Stomach (tissue), 9 donors: Measurements from ENCODE around the gene OGFOD2. TPM values are rescaled to one million over a fixed set of nuclear protein-coding genes. Genes with fewer than 3 reads are reported as not detected.

Experiments
- DNase-seq, 2 donors: peaks; one replicate each; pipeline versions ENCODE4 v3.0.0 to v3.0.0-alpha.2; 2013 to 2019
- H3K27ac ChIP-seq, 5 donors: fragments of 200-600 bp in 4 of 5; sonication (generic) in 4 of 5; one replicate each; pipeline ENCODE4 v1.5.1; 2013 to 2019; ENCODE audit warnings: mild to moderate bottlenecking in 1 of 5, moderate library complexity in 1 of 5
- H3K27me3 ChIP-seq, 3 donors: fragments of 200-600 bp; sonication (generic); one replicate each; pipeline ENCODE4 v1.5.1; 2017 to 2019; ENCODE audit warnings: mixed run types in 1 of 3
- H3K36me3 ChIP-seq, 4 donors: fragments of 200-600 bp; sonication (generic); 1 replicate in 3 of 4; 2 replicates in 1 of 4; pipeline ENCODE4 v1.5.1; 2016 to 2019
- H3K4me1 ChIP-seq, 4 donors: fragments of 200-600 bp; sonication (generic); one replicate each; pipeline ENCODE4 v1.5.1; 2016 to 2019
- H3K4me3 ChIP-seq, 4 donors: fragments of 200-600 bp; sonication (generic) in 3 of 4; one replicate each; pipeline ENCODE4 v1.5.1; 2016 to 2019; ENCODE audit warnings: mild to moderate bottlenecking in 1 of 4
- H3K9me3 ChIP-seq, 4 donors: fragments of 200-600 bp; sonication (generic); one replicate each; pipeline ENCODE4 v1.5.1; 2016 to 2019
- EP300 ChIP-seq: sonication (generic); formaldehyde crosslinking; IDR thresholded peaks from one replicate; pipeline ENCODE4 v1.6.1; 2017; ENCODE audit warnings: antibody characterized with exemption
- POLR2A ChIP-seq, 4 donors: fragments of 450-650 bp; IDR thresholded peaks; one replicate each; pipeline ENCODE4 v1.6.1; 2016; ENCODE audit warnings: antibody characterized with exemption in 4 of 4, control low read depth in 2 of 4, mild to moderate bottlenecking in 1 of 4, moderate library complexity in 1 of 4
- POLR2AphosphoS5 ChIP-seq, 3 donors: sonication (generic); formaldehyde crosslinking; IDR thresholded peaks; one replicate each; pipeline ENCODE4 v1.6.1; 2016; ENCODE audit warnings: antibody characterized with exemption in 3 of 3
- WGBS, 5 donors: extraction: QIAGEN DNeasy Blood & Tissue Kit in 3 of 5; methylation state at CpG; one replicate each; pipeline versions ENCODE4 v1.1.5 to v1.1.7; 2013 to 2018; 5-methylcytosine and 5-hydroxymethylcytosine counted together
- intact Hi-C: fragments of 100-400 bp; cut with DNase I; formaldehyde crosslinking; loops from one replicate; pipeline ENCODE4 v1.15.1; 2023; ENCODE audit warnings: low total_unique reads
- polyA plus RNA-seq, 3 donors: library from polyadenylated mRNA; stranded (reverse); fragments of 200-250 nt; gene quantifications; one replicate each; pipeline ENCODE4 v1.2.3, GENCODE V29; 2013
- total RNA-seq, 5 donors: library from RNA; depleted of rRNA; stranded (reverse); fragments of >200 nt; gene quantifications; one replicate each; pipeline versions ENCODE4 v1.1.0 to v1.2.3, GENCODE V29; 2014 to 2016
- TF ChIP-seq, protein P1 (sequence below), 7 experiments: fragments of 450-650 bp in 4 of 7; fragments of 200-600 bp in 3 of 7; sonication (generic) in 3 of 7; IDR thresholded peaks; one replicate each; pipeline ENCODE4 v1.5.1; 2016 to 2019; ENCODE audit warnings: antibody characterized with exemption in 7 of 7, control low read depth in 2 of 7, mild to moderate bottlenecking in 1 of 7
- donor health status: healthy with polysubstance abuse.
- donor health status: Bipolar disorder and iron deficiency.
- donor health status: healthy.

Gene OGFOD2
- total and polyA plus RNA-seq, 8 donors: 1.7 to 29.2 (median 13.7) TPM

DNA sequence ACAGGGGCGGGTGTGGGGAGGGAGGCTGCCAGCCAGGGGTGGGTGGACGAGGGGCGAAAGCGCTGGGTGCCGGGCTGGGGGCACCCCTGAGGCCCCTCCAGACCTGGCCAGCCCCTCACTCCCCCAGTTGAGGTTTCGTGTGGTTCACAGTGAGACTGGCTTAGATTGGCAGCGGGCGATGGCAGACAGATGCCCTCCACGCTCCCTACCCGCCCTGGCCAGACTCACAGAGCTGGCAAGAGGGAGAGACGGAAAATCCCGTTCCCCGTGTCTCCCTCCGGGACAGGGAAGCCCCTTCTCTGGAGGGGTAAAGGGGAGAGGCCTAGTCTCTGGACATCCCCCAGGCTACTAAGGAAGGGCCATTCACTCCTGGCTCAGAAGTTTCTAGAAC lies 45.9 kb upstream of the OGFOD2 start:
- Histone ChIP-seq H3K27me3 (no peaks in the 10 kb centered on the region), H3K27ac (no peak overlapping the region), H3K36me3 (peaks cover 0 to 24% (median 10%) of the 10 kb centered on the region in 4 donors), H3K4me1 (no peaks in the 10 kb centered on the region), H3K9me3 (no peaks in the 10 kb centered on the region), H3K4me3 (no peak overlapping the region)
- no peak for TF ChIP-seq EP300
- TF ChIP-seq, protein P1, sequence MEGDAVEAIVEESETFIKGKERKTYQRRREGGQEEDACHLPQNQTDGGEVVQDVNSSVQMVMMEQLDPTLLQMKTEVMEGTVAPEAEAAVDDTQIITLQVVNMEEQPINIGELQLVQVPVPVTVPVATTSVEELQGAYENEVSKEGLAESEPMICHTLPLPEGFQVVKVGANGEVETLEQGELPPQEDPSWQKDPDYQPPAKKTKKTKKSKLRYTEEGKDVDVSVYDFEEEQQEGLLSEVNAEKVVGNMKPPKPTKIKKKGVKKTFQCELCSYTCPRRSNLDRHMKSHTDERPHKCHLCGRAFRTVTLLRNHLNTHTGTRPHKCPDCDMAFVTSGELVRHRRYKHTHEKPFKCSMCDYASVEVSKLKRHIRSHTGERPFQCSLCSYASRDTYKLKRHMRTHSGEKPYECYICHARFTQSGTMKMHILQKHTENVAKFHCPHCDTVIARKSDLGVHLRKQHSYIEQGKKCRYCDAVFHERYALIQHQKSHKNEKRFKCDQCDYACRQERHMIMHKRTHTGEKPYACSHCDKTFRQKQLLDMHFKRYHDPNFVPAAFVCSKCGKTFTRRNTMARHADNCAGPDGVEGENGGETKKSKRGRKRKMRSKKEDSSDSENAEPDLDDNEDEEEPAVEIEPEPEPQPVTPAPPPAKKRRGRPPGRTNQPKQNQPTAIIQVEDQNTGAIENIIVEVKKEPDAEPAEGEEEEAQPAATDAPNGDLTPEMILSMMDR (IDR thresholded peaks at IDR 0.05): no peak
- no peak for TF ChIP-seq POLR2A (IDR thresholded peaks at IDR 0.05)
- no peak for TF ChIP-seq POLR2AphosphoS5 (IDR thresholded peaks at IDR 0.05)
- WGBS, 5 donors: 74 to 93% (median 92%) methylated on average over 10 to 14 of the region's 14 CpGs
- intact Hi-C loops: no loop called here
- DNase-seq: no peak

GRCh38 chr12:122929812-122930211 lies 45.2 kb upstream of the OGFOD2 start:
- TF ChIP-seq POLR2A (IDR thresholded peaks at IDR 0.05): no peak
- 95 to 99% (median 97%) methylated on average over 14 to 23 of the region's 23 CpGs for WGBS, 5 donors
- Histone ChIP-seq H3K9me3 (no peaks in the 10 kb centered on the region), H3K27me3 (no peaks in the 10 kb centered on the region), H3K36me3 (peaks cover 0 to 24% (median 10%) of the 10 kb centered on the region in 4 donors), H3K27ac (no peak overlapping the region), H3K4me3 (no peak overlapping the region), H3K4me1 (no peaks in the 10 kb centered on the region)
- DNase-seq: no peak
- intact Hi-C loops: no loop called here

DNA sequence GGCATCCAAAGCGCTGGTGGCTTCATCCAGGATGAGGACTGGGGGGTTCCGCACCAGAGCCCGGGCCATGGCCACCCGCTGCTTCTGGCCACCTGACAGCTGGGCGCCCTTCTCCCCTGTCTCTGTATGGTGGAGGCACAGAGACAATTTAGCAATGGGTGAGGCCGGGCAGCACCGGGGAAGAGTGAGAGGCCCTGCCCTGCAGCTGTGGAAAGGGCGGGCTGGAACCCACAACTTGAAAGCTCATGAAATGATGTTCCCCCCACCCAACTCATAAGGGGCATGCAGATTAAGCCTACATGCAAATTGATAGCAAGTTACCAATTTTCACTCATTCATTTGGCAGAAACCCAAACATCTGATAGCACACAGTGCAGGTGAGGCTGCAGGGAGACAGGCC lies 42.8 kb upstream of the OGFOD2 start:
- no peak overlapping the region for H3K27ac ChIP-seq
- 91 to 99% (median 95%) methylated on average over 8 of the region's 8 CpGs for WGBS, 5 donors

GRCh38 chr12:122934722-122935121 lies 40.3 kb upstream of the OGFOD2 start:
- H3K36me3 ChIP-seq: peaks cover 0 to 35% (median 15%) of the 10 kb centered on the region in 4 donors
- no peaks in the 10 kb centered on the region for H3K27me3 ChIP-seq
- no peak for DNase-seq
- TF ChIP-seq, protein P1 (IDR thresholded peaks at IDR 0.05): no peak
- no peak for TF ChIP-seq POLR2A (IDR thresholded peaks at IDR 0.05)
- no peak for TF ChIP-seq EP300
- TF ChIP-seq POLR2AphosphoS5 (IDR thresholded peaks at IDR 0.05): no peak
- WGBS, 5 donors: 68 to 79% (median 73%) methylated on average over 3 of the region's 3 CpGs
- intact Hi-C loops: no loop called here
- no peak overlapping the region for H3K27ac ChIP-seq
- no peaks in the 10 kb centered on the region for H3K9me3 ChIP-seq
- H3K4me1 ChIP-seq: no peaks in the 10 kb centered on the region
- H3K4me3 ChIP-seq: no peak overlapping the region

More for the DNA sequence above, 42.8 kb upstream of the OGFOD2 start:
- Histone ChIP-seq H3K9me3 (no peaks in the 10 kb centered on the region), H3K4me3 (no peak overlapping the region), H3K36me3 (peaks cover 0 to 24% (median 15%) of the 10 kb centered on the region in 4 donors), H3K27me3 (no peaks in the 10 kb centered on the region), H3K4me1 (no peaks in the 10 kb centered on the region)
- no peak for DNase-seq
- intact Hi-C loops: no loop called here
- no peak for TF ChIP-seq POLR2A (IDR thresholded peaks at IDR 0.05)
- TF ChIP-seq, protein P1 (IDR thresholded peaks at IDR 0.05): no peak
- no peak for TF ChIP-seq EP300
- no peak for TF ChIP-seq POLR2AphosphoS5 (IDR thresholded peaks at IDR 0.05)

DNA sequence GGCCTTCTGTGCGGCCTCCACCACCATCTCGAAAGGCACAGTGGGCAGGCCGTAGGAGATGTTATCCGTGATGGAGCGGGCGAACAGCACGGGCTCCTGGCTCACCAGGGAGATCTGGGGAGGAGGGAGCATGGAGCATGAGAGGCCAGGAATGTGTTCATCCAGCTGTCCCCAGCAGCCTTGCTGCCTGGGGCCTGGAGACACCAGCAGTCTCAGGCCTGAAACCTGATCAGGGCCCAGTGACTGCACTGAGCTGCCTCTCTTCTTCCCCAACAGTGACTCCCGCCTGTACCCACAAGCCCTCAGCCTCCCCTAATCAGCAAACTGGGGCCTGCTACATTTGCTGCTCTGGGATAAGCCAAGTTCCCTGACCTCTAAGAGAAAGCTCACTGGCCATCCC lies 39.7 kb upstream of the OGFOD2 start:
- H3K27me3 ChIP-seq: no peaks in the 10 kb centered on the region
- TF ChIP-seq POLR2AphosphoS5 (IDR thresholded peaks at IDR 0.05) (no peak), EP300 (no peak), POLR2A (IDR thresholded peaks at IDR 0.05) (no peak)
- TF ChIP-seq, protein P1 (IDR thresholded peaks at IDR 0.05): no peak
- no peaks in the 10 kb centered on the region for H3K9me3 ChIP-seq
- intact Hi-C loops: no loop called here
- H3K4me3 ChIP-seq: no peak overlapping the region
- H3K27ac ChIP-seq: no peak overlapping the region
- DNase-seq: no peak
- WGBS, 5 donors: 90 to 93% (median 92%) methylated on average over 8 of the region's 8 CpGs
- H3K4me1 ChIP-seq: no peaks in the 10 kb centered on the region
- peaks cover 0 to 36% (median 15%) of the 10 kb centered on the region in 4 donors for H3K36me3 ChIP-seq
